Activated CD4-positive, alpha-beta T cell treated with anti-CD3 and anti-CD28 coated beads for 36 hours (primary cell): ENCODE data around the gene DTL. TPM values are rescaled to one million over a fixed set of nuclear protein-coding genes. Genes with fewer than 3 reads are reported as not detected.

Experiments used
- ATAC-seq: fragments of 200-7000 bp; cut with Tn5 transposase; one replicate; pipeline ENCODE4 v1.10.0; 2021; ENCODE audit warnings: mild to moderate bottlenecking, moderate library complexity
- CTCF ChIA-PET: fragments of 350-600 bp; sonication (Branson Sonifier 250); formaldehyde crosslinking; loops from one replicate; lab custom pipeline; 2021; ENCODE audit warnings: antibody characterized with exemption; lab: Charles Lee
- POLR2A ChIA-PET: fragments of 350-600 bp; sonication (Branson Sonifier 250); formaldehyde crosslinking; loops from one replicate; lab custom pipeline; 2021; ENCODE audit warnings: antibody characterized with exemption, inconsistent platforms; lab: Charles Lee
- DNase-seq: peaks from one replicate; pipeline ENCODE4 v3.0.0-alpha.2; 2020
- H3K27ac Mint-ChIP-seq: one replicate; pipeline ENCODE4 v1.8.0; 2021; ENCODE audit warnings: mixed read lengths
- H3K27me3 Mint-ChIP-seq: one replicate; pipeline ENCODE4 v1.8.0; 2021; ENCODE audit warnings: mixed read lengths
- H3K36me3 Mint-ChIP-seq: one replicate; pipeline ENCODE4 v1.8.0; 2021; ENCODE audit warnings: low read depth, mixed read lengths
- H3K4me1 Mint-ChIP-seq: one replicate; pipeline ENCODE4 v1.8.0; 2021; ENCODE audit warnings: mixed read lengths
- H3K4me3 Mint-ChIP-seq: one replicate; pipeline ENCODE4 v1.8.0; 2021; ENCODE audit warnings: mild to moderate bottlenecking, moderate library complexity, mixed read lengths
- H3K9me3 Mint-ChIP-seq: one replicate; pipeline ENCODE4 v1.8.0; 2021; ENCODE audit warnings: low read depth, mixed read lengths
- intact Hi-C, 2 experiments: fragments of 100-400 bp; cut with DNase I in 1 of 2; cut with micrococcal nuclease in 1 of 2; formaldehyde crosslinking; loops; one replicate each; pipeline versions ENCODE4 v1.14.2 to v1.15.1; 2022 to 2024; cut with DNase I, micrococcal nuclease
- total RNA-seq, 2 experiments: library from RNA; stranded (reverse); gene quantifications; one replicate each; pipeline ENCODE4 v1.2.3, GENCODE V29; 2021

The DTL gene
- total RNA-seq, 2 experiments from 2014 or later = 82.1 to 114 TPM

- H3K36me3 Mint-ChIP-seq = peaks cover 53% of the 10 kb centered on the region
- ATAC-seq = no peak
- no peak overlapping the region for H3K4me3 Mint-ChIP-seq
- H3K27me3 Mint-ChIP-seq = no peaks in the 10 kb centered on the region
- H3K4me1 Mint-ChIP-seq = no peaks in the 10 kb centered on the region
- intact Hi-C loops = loop anchor here (1.0 to 2.0 kb wide), 4 partner anchors 50 to 394 kb away; partner anchors contain the start of gene PPP2R5A (in 1 of the 2)
- POLR2A ChIA-PET = no interaction called here
- H3K9me3 Mint-ChIP-seq = no peaks in the 10 kb centered on the region
- no peak for DNase-seq
- CTCF ChIA-PET = interaction anchor here (0.6 to 4.0 kb wide), 23 partner anchors 8 to 394 kb away, joined by 3 to 50 read pairs (median 4); partner anchors contain the start of genes DTL and INTS7
- H3K27ac Mint-ChIP-seq = no peak overlapping the region
These were observed 27.4 kb downstream of the DTL start for GRCh38 chr1:212062832-212063438.

- H3K4me3 Mint-ChIP-seq = no peak overlapping the region
- intact Hi-C loops = no loop called here
- no peaks in the 10 kb centered on the region for H3K9me3 Mint-ChIP-seq
- CTCF ChIA-PET = no interaction called here
- peaks cover 65% of the 10 kb centered on the region for H3K36me3 Mint-ChIP-seq
- no peak overlapping the region for H3K27ac Mint-ChIP-seq
- ATAC-seq = no peak
- POLR2A ChIA-PET = no interaction called here
- no peaks in the 10 kb centered on the region for H3K4me1 Mint-ChIP-seq
- no peaks in the 10 kb centered on the region for H3K27me3 Mint-ChIP-seq
- no peak for DNase-seq
These were observed 32.2 kb downstream of the DTL start for GRCh38 chr1:212067787-212068186.

DNA sequence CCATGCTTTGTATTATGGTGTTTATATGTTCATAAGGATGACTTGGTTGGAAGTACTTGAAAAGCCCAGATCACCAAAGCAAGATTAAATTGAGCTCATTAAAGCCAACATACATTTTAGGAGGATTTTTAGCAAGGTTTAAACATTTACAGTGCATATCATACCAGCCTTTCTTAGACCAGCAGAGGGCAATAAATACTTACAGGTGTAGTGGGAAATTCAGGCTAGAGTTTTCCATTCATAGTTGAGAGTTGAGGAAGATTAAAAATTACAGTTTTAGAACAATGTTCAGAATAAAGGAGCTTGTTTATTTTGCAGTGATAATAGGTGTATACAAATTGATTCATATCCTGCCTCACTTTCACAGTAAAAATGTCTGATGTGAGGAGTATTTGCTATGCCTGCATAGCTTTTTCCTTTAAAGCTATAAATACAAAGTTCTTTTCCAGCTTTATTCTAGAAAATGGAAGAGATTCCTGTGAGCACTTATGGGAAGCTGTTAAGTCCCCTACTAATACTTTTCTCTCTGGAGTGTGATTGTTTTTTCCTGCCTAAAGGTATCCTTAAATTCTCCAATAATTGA, 35.3 kb downstream of the DTL start:
- H3K27me3 Mint-ChIP-seq = no peaks in the 10 kb centered on the region
- CTCF ChIA-PET = interaction anchor here (0.7 to 3.3 kb wide), 23 partner anchors 9 to 386 kb away, joined by 3 to 32 read pairs (median 5); no protein-coding TSS in a partner anchor
- H3K4me3 Mint-ChIP-seq = no peak overlapping the region
- H3K4me1 Mint-ChIP-seq = no peaks in the 10 kb centered on the region
- H3K36me3 Mint-ChIP-seq = peaks cover 59% of the 10 kb centered on the region
- H3K27ac Mint-ChIP-seq = no peak overlapping the region
- intact Hi-C loops = loop anchor here (1.0 to 5.0 kb wide), 2 partner anchors 216 to 297 kb away; partner anchors contain the start of gene PPP2R5A (in 1 of the 2)
- no peak for DNase-seq
- POLR2A ChIA-PET = interaction anchor here (0.8 kb wide), 1 partner anchor 241 kb away, joined by 4 read pairs; no protein-coding TSS in a partner anchor
- ATAC-seq = no peak
- no peaks in the 10 kb centered on the region for H3K9me3 Mint-ChIP-seq

- ATAC-seq (no peak), DNase-seq (no peak)
- Mint-ChIP-seq H3K4me3 (no peak overlapping the region), H3K27me3 (no peaks in the 10 kb centered on the region), H3K4me1 (no peaks in the 10 kb centered on the region), H3K27ac (no peak overlapping the region), H3K36me3 (peaks cover 59% of the 10 kb centered on the region), H3K9me3 (no peaks in the 10 kb centered on the region)
- intact Hi-C loops = loop anchor here in 1 of 2 experiments (5.0 kb wide), 1 partner anchor 215 kb away; the partner anchor contains the start of gene PPP2R5A
- POLR2A ChIA-PET = no interaction called here
- CTCF ChIA-PET = interaction anchor here (0.6 to 3.3 kb wide), 10 partner anchors 10 to 384 kb away, joined by 3 to 32 read pairs (median 5); partner anchors contain the start of genes DTL and INTS7
These were observed 36.5 kb downstream of the DTL start for GRCh38 chr1:212072047-212072446.

- no peaks in the 10 kb centered on the region for H3K4me1 Mint-ChIP-seq
- DNase-seq = no peak
- H3K36me3 Mint-ChIP-seq = peaks cover 52% of the 10 kb centered on the region
- ATAC-seq = no peak
- no peak overlapping the region for H3K27ac Mint-ChIP-seq
- CTCF ChIA-PET = interaction anchor here (0.7 to 1.8 kb wide), 3 partner anchors 26 to 383 kb away, joined by 3 to 6 read pairs (median 3); partner anchors contain the start of genes DTL and INTS7
- intact Hi-C loops = loop anchor here in 1 of 2 experiments (5.0 kb wide), 1 partner anchor 214 kb away; the partner anchor contains the start of gene PPP2R5A
- H3K27me3 Mint-ChIP-seq = no peaks in the 10 kb centered on the region
- no peak overlapping the region for H3K4me3 Mint-ChIP-seq
- POLR2A ChIA-PET = no interaction called here
- no peaks in the 10 kb centered on the region for H3K9me3 Mint-ChIP-seq
These were observed 37.9 kb downstream of the DTL start for GRCh38 chr1:212073490-212073889.

- ATAC-seq (no peak), DNase-seq (no peak)
- H3K4me1 Mint-ChIP-seq = no peaks in the 10 kb centered on the region
- peaks cover 54% of the 10 kb centered on the region for H3K36me3 Mint-ChIP-seq
- H3K9me3 Mint-ChIP-seq = no peaks in the 10 kb centered on the region
- no peaks in the 10 kb centered on the region for H3K27me3 Mint-ChIP-seq
- no peak overlapping the region for H3K27ac Mint-ChIP-seq
- ChIA-PET POLR2A (no interaction called here), CTCF (interaction anchor here (0.7 kb wide), 2 partner anchors 13 to 555 kb away, joined by 3 read pairs; no protein-coding TSS in a partner anchor)
- intact Hi-C loops = loop anchor here in 1 of 2 experiments (5.0 kb wide), 1 partner anchor 213 kb away; the partner anchor contains the start of gene PPP2R5A
- H3K4me3 Mint-ChIP-seq = no peak overlapping the region
These were observed 38.8 kb downstream of the DTL start for GRCh38 chr1:212074313-212074712.

GRCh38 chr1:212074856-212075255, 39.3 kb downstream of the DTL start:
- peaks cover 55% of the 10 kb centered on the region for H3K36me3 Mint-ChIP-seq
- intact Hi-C loops = loop anchor here in 1 of 2 experiments (5.0 kb wide), 1 partner anchor 212 kb away; the partner anchor contains the start of gene PPP2R5A
- no peaks in the 10 kb centered on the region for H3K9me3 Mint-ChIP-seq
- ChIA-PET POLR2A (no interaction called here), CTCF (interaction anchor here (0.7 kb wide), 2 partner anchors 13 to 555 kb away, joined by 3 read pairs; no protein-coding TSS in a partner anchor)
- ATAC-seq = no peak
- no peak overlapping the region for H3K27ac Mint-ChIP-seq
- no peaks in the 10 kb centered on the region for H3K4me1 Mint-ChIP-seq
- no peak for DNase-seq
- H3K4me3 Mint-ChIP-seq = no peak overlapping the region
- H3K27me3 Mint-ChIP-seq = no peaks in the 10 kb centered on the region

DNA sequence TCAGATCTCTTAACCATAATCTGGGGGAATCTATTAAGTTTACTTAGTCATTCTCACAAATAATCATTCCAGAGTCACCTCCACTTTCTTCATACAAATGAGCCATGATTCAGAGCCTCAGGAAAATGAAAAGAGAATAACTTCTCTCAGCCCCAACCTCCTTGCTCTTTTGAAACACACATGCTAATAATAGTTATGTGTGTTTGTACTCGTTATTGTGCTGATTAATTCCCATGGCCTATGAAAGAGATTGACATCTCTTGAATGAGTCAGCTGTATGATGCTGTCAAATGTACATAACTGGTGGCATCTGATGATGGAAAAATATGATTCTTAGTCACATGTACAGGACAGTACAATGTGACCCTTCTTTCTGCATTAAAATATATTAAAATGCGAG, 41.5 kb downstream of the DTL start:
- H3K27ac Mint-ChIP-seq = no peak overlapping the region

DNA sequence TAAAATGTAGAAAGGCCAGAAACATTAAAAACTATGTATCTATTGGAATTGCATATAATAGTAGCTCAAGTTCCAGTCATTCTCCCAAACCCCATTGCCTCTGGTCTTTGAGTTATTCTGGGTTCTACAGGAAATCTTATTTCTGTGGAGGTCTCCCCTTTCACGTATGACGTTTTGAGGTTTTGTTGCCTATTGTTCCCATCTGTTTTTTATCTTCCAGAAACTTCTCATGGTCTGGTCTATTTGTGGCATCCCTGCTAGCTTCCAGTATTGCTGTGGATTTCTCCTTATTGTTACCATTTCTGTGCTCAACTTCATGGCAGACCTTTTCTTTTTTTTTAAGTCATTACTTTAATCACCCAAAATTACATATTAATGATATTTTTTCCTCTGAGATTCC, 43.3 kb downstream of the DTL start:
- CTCF ChIA-PET = interaction anchor here (0.6 to 1.9 kb wide), 2 partner anchors 8 to 370 kb away, joined by 4 to 8 read pairs; no protein-coding TSS in a partner anchor
- Mint-ChIP-seq H3K9me3 (no peaks in the 10 kb centered on the region), H3K4me3 (no peak overlapping the region), H3K27ac (no peak overlapping the region), H3K36me3 (peaks cover 35% of the 10 kb centered on the region), H3K27me3 (no peaks in the 10 kb centered on the region), H3K4me1 (no peaks in the 10 kb centered on the region)
- intact Hi-C loops = no loop called here
- DNase-seq (no peak), ATAC-seq (no peak)
- POLR2A ChIA-PET = no interaction called here

More for the DNA sequence above, 41.5 kb downstream of the DTL start:
- Mint-ChIP-seq H3K36me3 (peaks cover 40% of the 10 kb centered on the region), H3K27me3 (no peaks in the 10 kb centered on the region), H3K4me1 (no peaks in the 10 kb centered on the region), H3K9me3 (no peaks in the 10 kb centered on the region), H3K4me3 (no peak overlapping the region)
- DNase-seq (no peak), ATAC-seq (no peak)
- intact Hi-C loops = no loop called here
- POLR2A ChIA-PET = no interaction called here
- CTCF ChIA-PET = interaction anchor here (1.0 kb wide), 1 partner anchor 347 kb away, joined by 3 read pairs; no protein-coding TSS in a partner anchor

GRCh38 chr1:212082765-212083406, 47.3 kb downstream of the DTL start:
- ATAC-seq = peak; percentile 12
- Mint-ChIP-seq H3K27ac (no peak overlapping the region), H3K9me3 (no peaks in the 10 kb centered on the region), H3K4me3 (no peak overlapping the region), H3K27me3 (no peaks in the 10 kb centered on the region), H3K4me1 (peaks cover 2% of the 10 kb centered on the region), H3K36me3 (peaks cover 35% of the 10 kb centered on the region)
- ChIA-PET CTCF (no interaction called here), POLR2A (no interaction called here)
- no peak for DNase-seq
- intact Hi-C loops = no loop called here
